Mononuclear cell (primary cell): ENCODE measurements around the gene ADNP2. TPM values are rescaled to one million over a fixed set of nuclear protein-coding genes. Genes with fewer than 3 reads are reported as not detected.

ENCODE experiments used
- H3K27me3 ChIP-seq: 2 replicates; pipeline ENCODE4 v1.6.0; 2011; ENCODE audit warnings: low read length, control low read depth; ENCODE audit not compliant: insufficient read depth
- H3K4me1 ChIP-seq: 2 replicates; pipeline ENCODE4 v1.5.1; 2011; ENCODE audit warnings: mild to moderate bottlenecking, low read length, control low read depth; ENCODE audit not compliant: insufficient read depth
- H3K4me3 ChIP-seq: 2 replicates; pipeline ENCODE4 v1.5.1; 2011; ENCODE audit warnings: mild to moderate bottlenecking, low read length, moderate library complexity
- H3K9me3 ChIP-seq: 2 replicates; pipeline ENCODE4 v1.5.1; 2011; ENCODE audit warnings: low read depth, mild to moderate bottlenecking, control low read depth, low read length
- total RNA-seq: library from RNA; depleted of rRNA; stranded (reverse); fragments of >200 nt; gene quantifications from one replicate; pipeline ENCODE4 v1.2.3, GENCODE V29; 2012

Gene ADNP2
- total RNA-seq, 1 donor = 83.3 TPM

- Histone ChIP-seq H3K9me3 (peaks cover 26% of the 10 kb centered on the region), H3K27me3 (peaks cover 7% of the 10 kb centered on the region), H3K4me3 (no peak overlapping the region), H3K4me1 (no peaks in the 10 kb centered on the region)
Measured at GRCh38 chr18:80088823-80089222, 20.2 kb upstream of the ADNP2 start.

GRCh38 chr18:80095414-80095813 lies 13.6 kb upstream of the ADNP2 start:
- Histone ChIP-seq H3K9me3 (no peaks in the 10 kb centered on the region), H3K27me3 (peaks cover 7% of the 10 kb centered on the region), H3K4me3 (no peak overlapping the region), H3K4me1 (no peaks in the 10 kb centered on the region)

GRCh38 chr18:80096032-80096565 lies 13.0 kb upstream of the ADNP2 start:
- Histone ChIP-seq H3K4me1 (no peaks in the 10 kb centered on the region), H3K4me3 (no peak overlapping the region), H3K9me3 (no peaks in the 10 kb centered on the region), H3K27me3 (peaks cover 3% of the 10 kb centered on the region)

- Histone ChIP-seq H3K4me3 (no peak overlapping the region), H3K9me3 (no peaks in the 10 kb centered on the region), H3K4me1 (no peaks in the 10 kb centered on the region), H3K27me3 (no peaks in the 10 kb centered on the region)
Measured at GRCh38 chr18:80097201-80097600, 11.9 kb upstream of the ADNP2 start.

GRCh38 chr18:80103231-80103630 lies 5.8 kb upstream of the ADNP2 start:
- H3K27me3 ChIP-seq = no peaks in the 10 kb centered on the region
- H3K4me1 ChIP-seq = no peaks in the 10 kb centered on the region
- no peaks in the 10 kb centered on the region for H3K9me3 ChIP-seq

GRCh38 chr18:80104364-80104779 lies 4.7 kb upstream of the ADNP2 start:
- no peak overlapping the region for H3K4me3 ChIP-seq

More at GRCh38 chr18:80103231-80103630, 5.8 kb upstream of the ADNP2 start:
- H3K4me3 ChIP-seq = no peak overlapping the region

GRCh38 chr18:80105369-80106167 lies 3.5 kb upstream of the ADNP2 start:
- Histone ChIP-seq H3K4me1 (peaks cover 7% of the 10 kb centered on the region), H3K27me3 (no peaks in the 10 kb centered on the region), H3K4me3 (no peak overlapping the region)

More at GRCh38 chr18:80104364-80104779, 4.7 kb upstream of the ADNP2 start:
- Histone ChIP-seq H3K27me3 (no peaks in the 10 kb centered on the region), H3K9me3 (no peaks in the 10 kb centered on the region), H3K4me1 (no peaks in the 10 kb centered on the region)

GRCh38 chr18:80106482-80107051 lies 2.5 kb upstream of the ADNP2 start:
- Histone ChIP-seq H3K9me3 (no peaks in the 10 kb centered on the region), H3K4me3 (no peak overlapping the region), H3K27me3 (no peaks in the 10 kb centered on the region), H3K4me1 (peaks cover 14% of the 10 kb centered on the region)

More at GRCh38 chr18:80105369-80106167, 3.5 kb upstream of the ADNP2 start:
- no peaks in the 10 kb centered on the region for H3K9me3 ChIP-seq

GRCh38 chr18:80107426-80107825 lies 1.6 kb upstream of the ADNP2 start:
- no peaks in the 10 kb centered on the region for H3K9me3 ChIP-seq
- no peaks in the 10 kb centered on the region for H3K27me3 ChIP-seq
- peaks cover 14% of the 10 kb centered on the region for H3K4me1 ChIP-seq
- H3K4me3 ChIP-seq = no peak overlapping the region

GRCh38 chr18:80108121-80108536 lies 933 bp upstream of the ADNP2 start:
- H3K9me3 ChIP-seq = no peaks in the 10 kb centered on the region
- peaks cover 14% of the 10 kb centered on the region for H3K4me1 ChIP-seq
- H3K27me3 ChIP-seq = no peaks in the 10 kb centered on the region
- no peak overlapping the region for H3K4me3 ChIP-seq

GRCh38 chr18:80109676-80110078 lies 615 bp downstream of the ADNP2 start:
- H3K4me3 ChIP-seq = peak overlapping the region; percentile 56
- no peaks in the 10 kb centered on the region for H3K27me3 ChIP-seq
- no peaks in the 10 kb centered on the region for H3K9me3 ChIP-seq
- H3K4me1 ChIP-seq = peaks cover 15% of the 10 kb centered on the region

- no peak overlapping the region for H3K4me3 ChIP-seq
- peaks cover 19% of the 10 kb centered on the region for H3K4me1 ChIP-seq
- no peaks in the 10 kb centered on the region for H3K27me3 ChIP-seq
- no peaks in the 10 kb centered on the region for H3K9me3 ChIP-seq
Measured at GRCh38 chr18:80112624-80113248, 3.7 kb downstream of the ADNP2 start.

- no peaks in the 10 kb centered on the region for H3K27me3 ChIP-seq
- peaks cover 17% of the 10 kb centered on the region for H3K4me1 ChIP-seq
- no peaks in the 10 kb centered on the region for H3K9me3 ChIP-seq
- no peak overlapping the region for H3K4me3 ChIP-seq
Measured at GRCh38 chr18:80115035-80115434, 6.0 kb downstream of the ADNP2 start.

- Histone ChIP-seq H3K4me3 (no peak overlapping the region), H3K9me3 (no peaks in the 10 kb centered on the region), H3K27me3 (no peaks in the 10 kb centered on the region)
Measured at GRCh38 chr18:80119111-80119510, 10.0 kb downstream of the ADNP2 start.

GRCh38 chr18:80120932-80121331 lies 11.9 kb downstream of the ADNP2 start:
- Histone ChIP-seq H3K27me3 (no peaks in the 10 kb centered on the region), H3K9me3 (no peaks in the 10 kb centered on the region), H3K4me1 (no peaks in the 10 kb centered on the region), H3K4me3 (no peak overlapping the region)

More at GRCh38 chr18:80119111-80119510, 10.0 kb downstream of the ADNP2 start:
- H3K4me1 ChIP-seq = peaks cover 5% of the 10 kb centered on the region
